ENCODE results near the gene MAP3K10.
"Not testable (repeated sequence)": the region's sequence is repeated elsewhere in the genome, so short reads cannot be mapped to it uniquely, and the experiment has no call there.

Gene MAP3K10

DNA sequence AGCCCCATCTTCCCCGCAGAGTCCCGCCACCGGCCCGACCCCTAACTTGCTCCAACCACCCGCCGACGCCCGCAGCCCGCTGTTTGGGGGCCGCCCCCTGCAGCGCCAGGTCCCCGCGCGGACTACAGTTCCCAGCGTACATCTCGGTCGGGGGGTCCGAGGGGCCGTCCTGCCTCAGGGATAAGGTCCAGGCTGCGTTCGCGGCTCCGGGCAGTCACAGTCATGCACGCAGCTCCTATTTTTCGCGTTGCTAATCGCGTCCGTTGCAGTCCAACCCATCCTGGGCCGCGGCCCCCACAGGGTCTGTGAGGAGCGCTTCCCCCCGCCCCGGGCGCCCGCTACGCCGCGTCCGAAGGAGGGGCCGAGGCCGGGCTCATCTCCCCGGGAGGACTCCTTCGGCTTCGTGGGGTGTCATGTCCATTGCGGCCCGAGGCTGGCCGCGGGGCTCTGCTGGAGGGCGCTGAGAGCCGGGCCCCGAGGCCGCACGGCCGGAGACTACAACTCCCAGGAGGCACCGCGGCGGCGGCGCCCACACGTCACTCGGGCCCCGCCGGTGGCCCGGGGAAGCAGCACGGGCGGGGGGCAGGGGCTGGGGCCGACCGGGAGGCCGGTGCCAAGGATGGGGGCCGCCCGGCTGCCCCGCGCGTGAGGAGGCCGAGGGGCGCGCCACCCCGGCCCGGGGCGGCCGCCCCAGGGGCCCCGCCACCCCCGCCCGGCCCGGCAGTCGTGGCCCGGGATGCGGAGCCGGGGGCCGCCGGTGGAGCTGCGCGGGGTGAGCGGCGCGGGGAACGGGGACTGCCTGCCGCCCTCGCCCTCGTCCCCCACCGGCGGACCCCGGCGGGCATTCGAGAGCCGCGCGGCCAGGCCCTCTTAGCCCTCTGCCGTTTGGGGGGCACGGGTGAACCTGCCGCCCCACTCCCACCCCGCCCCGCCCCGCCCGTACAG, at the start of gene MAP3K10:
Gene MAP3K10, plus strand, starts transcription at position 536 of the 945 bp plus-strand sequence. CDS start 606 bp downstream, outside the sequence.
- DNase-seq: peak; percentile 87

GRCh38 chr19:40141551-40141950, 49.7 kb upstream of the MAP3K10 start:
- DNase-seq: no peak

GRCh38 chr19:40143612-40144011, 47.6 kb upstream of the MAP3K10 start:
- peak; percentile 61 for DNase-seq

GRCh38 chr19:40144151-40144550, 47.1 kb upstream of the MAP3K10 start:
- peak; percentile 63 for DNase-seq

DNA sequence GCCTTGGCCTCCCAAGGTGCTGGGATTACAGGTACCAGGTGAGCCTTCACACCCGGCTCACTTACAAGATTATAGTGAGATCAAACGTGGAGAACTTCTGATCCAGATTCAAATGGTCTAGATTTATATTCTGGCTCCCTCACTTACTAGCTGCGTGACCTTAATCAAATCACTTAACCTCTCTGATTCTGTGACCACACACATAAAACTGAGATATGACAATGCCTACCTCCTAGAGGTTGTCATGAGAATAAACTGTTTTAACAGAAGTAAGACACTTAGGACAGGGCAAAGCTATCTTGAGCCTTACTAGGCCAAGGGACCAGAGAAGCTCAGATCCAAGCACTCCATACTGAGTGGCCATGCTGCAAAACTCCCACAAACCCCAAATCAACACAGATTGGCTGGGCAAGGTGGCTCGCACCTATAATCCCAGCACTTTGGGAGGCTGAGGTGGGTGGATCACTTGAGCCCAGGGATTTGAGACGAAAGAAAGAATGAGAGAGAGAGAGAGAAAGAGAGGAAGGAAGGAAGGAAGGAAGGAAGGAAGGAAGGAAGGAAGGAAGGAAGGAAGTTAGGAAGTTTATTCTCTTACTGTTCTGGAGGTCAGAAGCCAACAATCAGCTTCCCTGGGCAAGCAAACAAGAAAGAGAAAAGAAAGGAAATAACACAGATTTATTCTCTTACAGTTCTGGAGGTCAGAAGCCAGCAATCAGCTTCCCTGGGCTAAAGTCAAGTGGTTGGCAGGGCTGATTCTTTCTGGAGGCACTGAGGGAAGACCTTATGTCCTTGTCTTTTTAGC, 46.1 kb upstream of the MAP3K10 start:
- peak; percentile 30 for DNase-seq

- not testable (repeated sequence) for DNase-seq
These were observed 45.5 kb upstream of the MAP3K10 start for GRCh38 chr19:40145749-40146029.

GRCh38 chr19:40147338-40147692, 43.9 kb upstream of the MAP3K10 start:
- DNase-seq: no peak

GRCh38 chr19:40147693-40148347, 43.4 kb upstream of the MAP3K10 start:
- DNase-seq: peak; percentile 52

- DNase-seq: no peak
These were observed 41.7 kb upstream of the MAP3K10 start for GRCh38 chr19:40149501-40149900.

GRCh38 chr19:40150170-40150569, 41.1 kb upstream of the MAP3K10 start:
- no peak for DNase-seq

- DNase-seq: no peak
These were observed 37.0 kb upstream of the MAP3K10 start for GRCh38 chr19:40154121-40154680.

DNA sequence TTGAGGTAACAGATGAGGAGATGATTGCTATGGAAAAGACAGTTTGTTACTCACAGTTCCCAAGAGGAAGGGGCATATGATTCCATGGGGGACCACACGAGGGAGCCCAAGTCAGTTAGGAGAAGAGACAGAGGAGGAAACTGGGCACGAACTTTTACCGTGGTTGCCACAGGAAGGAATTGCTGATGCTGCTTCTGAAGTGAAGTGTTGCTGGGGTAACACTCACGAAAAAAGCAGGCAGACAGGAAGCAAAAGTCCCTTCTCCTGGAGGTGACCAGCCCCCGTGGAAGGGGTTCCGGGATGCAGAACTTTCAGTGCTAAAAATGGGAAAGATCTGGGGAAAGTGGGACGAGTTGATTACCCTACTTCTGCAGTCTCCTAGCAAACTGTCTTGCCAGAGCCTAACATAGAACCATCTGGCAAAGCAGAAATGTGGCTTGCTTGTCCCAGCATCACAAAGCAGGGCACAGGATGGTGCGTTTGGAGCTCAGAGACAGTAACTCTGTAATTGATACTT, 35.4 kb upstream of the MAP3K10 start:
- peak; percentile 35 for DNase-seq

DNA sequence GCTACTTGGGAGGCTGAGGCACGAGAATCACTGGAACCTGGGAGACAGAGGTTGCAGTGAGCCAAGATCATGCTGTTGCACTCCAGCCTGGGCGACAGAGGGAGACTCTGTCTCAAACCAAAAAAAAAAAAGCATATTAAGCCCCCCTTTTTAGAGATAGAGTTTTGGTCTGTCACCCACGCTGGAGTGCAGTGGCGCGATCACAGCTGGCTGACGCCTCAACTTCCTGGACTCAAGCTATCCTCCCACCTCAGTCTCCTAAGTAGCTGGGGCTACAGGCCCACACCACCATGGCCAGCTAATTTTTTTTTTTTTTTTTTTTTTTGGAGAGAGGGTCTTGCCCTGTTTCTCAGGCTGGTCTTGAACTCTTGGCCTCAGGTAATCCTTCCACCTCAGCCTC, 34.2 kb upstream of the MAP3K10 start:
- DNase-seq: no peak

- no peak for DNase-seq
These were observed 31.5 kb upstream of the MAP3K10 start for GRCh38 chr19:40159744-40160143.

GRCh38 chr19:40162104-40162503, 29.1 kb upstream of the MAP3K10 start:
- DNase-seq: no peak

DNA sequence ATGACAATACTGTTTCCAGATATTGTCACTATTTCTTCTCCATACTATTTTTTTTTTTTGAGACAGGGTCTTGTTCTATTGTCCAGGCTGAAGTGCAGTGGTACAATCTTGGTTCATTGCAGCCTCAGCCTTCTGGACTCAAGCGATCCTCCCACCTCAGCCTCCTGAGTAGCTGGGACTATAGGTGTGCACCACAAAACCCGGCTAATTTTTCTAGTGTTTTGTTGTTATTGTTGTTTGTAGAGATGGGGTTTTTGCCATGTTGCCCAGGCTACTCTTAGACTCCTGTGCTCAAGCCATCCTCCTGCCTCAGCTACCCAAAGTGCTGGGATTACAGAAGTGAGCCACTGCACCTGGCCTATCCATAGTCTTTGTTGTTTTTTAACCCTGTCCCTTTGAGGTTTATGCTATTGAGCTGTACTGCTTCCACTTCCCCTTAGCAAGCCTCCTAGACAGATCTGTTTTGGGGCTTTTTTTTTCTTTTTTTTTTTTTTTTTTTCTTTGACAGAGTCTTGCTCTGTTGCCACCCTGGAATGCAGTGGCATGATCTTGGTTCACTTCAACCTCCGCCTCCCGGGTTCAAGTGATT, 27.6 kb upstream of the MAP3K10 start:
- no peak for DNase-seq

- DNase-seq: peak; percentile 69
These were observed 25.8 kb upstream of the MAP3K10 start for GRCh38 chr19:40165362-40165937.

DNA sequence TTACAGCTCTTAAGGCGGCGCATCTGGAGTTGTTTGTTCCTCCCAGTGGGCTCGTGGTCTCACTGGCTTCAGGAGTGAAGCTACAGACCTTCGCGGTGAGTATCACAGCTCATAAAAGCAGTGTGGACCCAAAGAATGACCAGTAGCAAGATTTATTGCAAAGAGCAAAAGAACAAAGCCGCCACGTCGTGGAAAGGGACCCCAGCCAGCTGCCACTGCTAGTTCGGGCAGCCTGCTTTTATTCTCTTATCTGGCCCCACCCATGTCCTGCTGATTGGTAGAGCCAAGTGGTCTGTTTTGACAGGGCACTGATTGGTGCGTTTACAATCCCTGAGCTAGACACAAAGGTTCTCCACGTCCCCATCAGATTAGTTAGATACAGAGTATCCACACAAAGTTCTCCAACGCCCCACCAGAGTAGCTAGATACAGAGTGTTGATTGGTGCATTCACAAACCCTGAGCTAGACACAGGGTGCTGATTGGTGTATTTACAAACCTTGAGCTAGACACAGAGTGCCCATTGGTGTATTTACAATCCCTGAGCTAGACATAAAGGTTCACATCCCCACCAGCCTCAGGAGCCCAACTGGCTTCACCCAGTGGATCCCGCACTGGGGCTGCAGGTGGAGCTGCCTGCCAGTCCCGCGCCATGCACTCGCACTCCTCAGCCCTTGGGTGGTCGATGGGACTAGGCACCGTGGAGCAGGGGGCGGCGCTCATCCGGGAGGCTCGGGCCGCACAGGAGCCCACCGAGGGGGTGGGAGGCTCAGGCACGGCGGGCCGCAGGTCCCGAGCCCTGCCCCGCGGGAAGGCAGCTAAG, 21.5 kb upstream of the MAP3K10 start:
- DNase-seq: not testable (repeated sequence)

GRCh38 chr19:40170303-40170989, 20.8 kb upstream of the MAP3K10 start:
- not testable (repeated sequence) for DNase-seq

- DNase-seq: not testable (repeated sequence)
These were observed 19.9 kb upstream of the MAP3K10 start for GRCh38 chr19:40171293-40171692.

GRCh38 chr19:40174092-40174491, 17.1 kb upstream of the MAP3K10 start:
- no peak for DNase-seq
